GM18951 (cell line): ENCODE results near the gene CCDC33.

ENCODE experiments used
- POLR2A ChIP-seq: IDR thresholded peaks from 4 replicates; pipeline ENCODE4 v1.6.1; 2011; ENCODE audit warnings: mild to moderate bottlenecking; ENCODE audit not compliant: insufficient read length, insufficient read depth; ENCODE audit errors: extremely low read depth
- in situ Hi-C: fragments of 300-500 bp; cut with MboI; formaldehyde crosslinking; loops from one replicate; pipeline ENCODE4 v1.12.0; 2022; ENCODE audit warnings: low sequenced_read_pairs, mixed read lengths, inconsistent platforms; ENCODE audit not compliant: unreplicated experiment

CCDC33 gene

DNA sequence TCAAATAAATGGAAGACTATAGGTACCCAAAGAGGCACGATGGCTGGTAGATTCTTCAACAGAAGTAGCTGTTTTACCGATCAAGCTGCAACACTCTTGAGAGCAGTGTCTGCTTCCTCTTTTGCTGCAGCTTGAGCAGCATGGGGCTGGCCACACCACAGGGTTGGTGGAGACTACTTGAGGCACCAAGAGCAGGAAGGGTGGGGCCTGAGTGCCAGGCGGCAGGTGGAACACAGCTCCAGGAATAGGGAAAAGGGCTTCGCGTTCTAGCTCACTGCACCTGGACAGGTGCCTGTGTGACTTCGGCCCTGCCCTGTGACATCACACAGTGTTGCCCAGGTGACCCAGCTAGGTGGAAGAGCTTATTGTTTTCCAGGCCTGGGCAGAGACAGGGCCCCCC lies at the start of gene CCDC33:
Gene CCDC33, plus strand, starts transcription at position 365 of the 400 bp plus-strand sequence. CDS start 394 bp downstream, outside the sequence.
- in situ Hi-C loops, result no loop called here
- no peak for TF ChIP-seq POLR2A

DNA sequence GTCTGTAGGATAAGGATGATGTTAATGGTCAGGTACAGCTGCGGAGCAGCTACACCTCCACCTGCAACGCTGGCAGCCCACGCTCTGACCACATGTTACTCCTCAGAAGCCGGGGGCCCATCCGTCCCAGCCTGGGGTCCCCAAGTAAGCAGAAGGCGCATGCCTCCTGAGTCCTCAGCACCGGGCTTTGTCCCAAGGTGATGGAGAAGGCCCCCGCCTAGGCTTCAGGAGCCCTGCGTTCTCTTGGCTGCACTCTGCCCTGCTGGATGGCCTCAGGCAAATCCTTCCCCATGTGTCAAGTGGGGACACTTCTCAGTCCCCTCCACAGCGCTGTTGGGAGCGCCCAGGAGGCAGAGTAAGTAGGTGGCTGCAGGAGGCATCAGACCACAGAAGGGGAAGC lies 47.9 kb upstream of the CCDC33 start:
- no peak for TF ChIP-seq POLR2A
- in situ Hi-C loops, result no loop called here

GRCh38 chr15:74191798-74192197 lies 44.3 kb upstream of the CCDC33 start:
- in situ Hi-C loops, result no loop called here
- TF ChIP-seq POLR2A, result no peak

DNA sequence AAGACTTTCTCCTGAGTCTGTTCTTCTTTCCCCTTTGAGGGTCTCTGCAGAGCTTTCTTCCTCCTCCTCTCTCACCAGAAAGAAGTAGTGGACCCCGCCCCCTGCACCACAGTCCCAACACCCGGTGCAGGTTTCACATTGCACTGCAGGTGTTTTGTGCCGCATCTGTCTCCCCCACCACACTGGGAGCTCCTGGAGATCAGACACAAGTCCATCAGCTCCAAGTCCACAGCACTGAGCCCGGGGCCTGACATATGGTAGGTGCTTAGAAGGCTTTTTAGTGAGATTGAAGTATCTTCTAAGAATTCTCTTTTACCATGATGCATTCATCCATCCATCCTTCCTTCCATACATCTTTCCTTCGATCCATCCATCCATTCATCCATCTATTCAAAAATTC lies 43.4 kb upstream of the CCDC33 start:
- TF ChIP-seq POLR2A, result no peak
- in situ Hi-C loops, result no loop called here

GRCh38 chr15:74193299-74193718 lies 42.8 kb upstream of the CCDC33 start:
- TF ChIP-seq POLR2A, result no peak
- in situ Hi-C loops, result no loop called here

DNA sequence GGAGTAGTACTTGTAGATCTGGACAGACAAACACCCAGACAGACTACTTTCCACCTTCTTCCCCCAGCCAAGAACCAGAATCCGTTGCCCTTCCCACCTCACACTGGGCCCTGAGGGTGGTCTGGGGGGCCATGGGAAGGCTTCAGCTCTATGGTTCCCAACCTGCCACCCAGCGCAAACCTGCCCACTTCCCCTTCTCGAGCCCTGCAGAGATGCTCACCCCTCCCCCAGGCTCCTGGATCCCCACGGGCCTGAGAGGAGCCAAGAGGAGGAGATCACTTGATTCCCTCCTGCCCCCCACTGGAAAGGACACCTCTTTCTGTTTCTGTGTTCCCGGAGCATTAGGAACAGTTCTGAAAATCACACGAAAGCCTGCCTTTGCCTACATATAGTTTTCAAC lies 42.2 kb upstream of the CCDC33 start:
- TF ChIP-seq POLR2A, result no peak
- in situ Hi-C loops, result no loop called here

- in situ Hi-C loops, result no loop called here
- TF ChIP-seq POLR2A, result no peak
Measured at GRCh38 chr15:74194572-74195559, 41.3 kb upstream of the CCDC33 start.

DNA sequence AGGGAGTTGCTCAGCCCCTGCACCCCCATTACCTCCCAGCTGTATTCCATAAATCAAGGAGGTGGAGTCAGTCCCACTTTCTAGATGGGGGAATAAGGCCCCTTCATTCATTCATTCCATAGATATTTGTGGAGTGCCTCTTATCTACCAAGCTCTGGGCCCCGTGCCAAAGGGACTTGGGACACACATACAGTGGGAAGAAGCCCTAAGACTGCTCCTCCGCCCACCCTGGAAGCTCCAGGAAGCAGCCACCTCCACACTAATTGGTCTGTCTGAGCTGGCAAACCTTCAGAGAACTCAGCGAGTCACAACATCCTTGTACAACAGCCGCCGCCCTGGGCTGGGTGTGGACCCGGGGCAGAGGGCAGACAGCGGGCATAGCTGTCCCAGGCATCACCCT lies 40.0 kb upstream of the CCDC33 start:
- in situ Hi-C loops, result no loop called here

DNA sequence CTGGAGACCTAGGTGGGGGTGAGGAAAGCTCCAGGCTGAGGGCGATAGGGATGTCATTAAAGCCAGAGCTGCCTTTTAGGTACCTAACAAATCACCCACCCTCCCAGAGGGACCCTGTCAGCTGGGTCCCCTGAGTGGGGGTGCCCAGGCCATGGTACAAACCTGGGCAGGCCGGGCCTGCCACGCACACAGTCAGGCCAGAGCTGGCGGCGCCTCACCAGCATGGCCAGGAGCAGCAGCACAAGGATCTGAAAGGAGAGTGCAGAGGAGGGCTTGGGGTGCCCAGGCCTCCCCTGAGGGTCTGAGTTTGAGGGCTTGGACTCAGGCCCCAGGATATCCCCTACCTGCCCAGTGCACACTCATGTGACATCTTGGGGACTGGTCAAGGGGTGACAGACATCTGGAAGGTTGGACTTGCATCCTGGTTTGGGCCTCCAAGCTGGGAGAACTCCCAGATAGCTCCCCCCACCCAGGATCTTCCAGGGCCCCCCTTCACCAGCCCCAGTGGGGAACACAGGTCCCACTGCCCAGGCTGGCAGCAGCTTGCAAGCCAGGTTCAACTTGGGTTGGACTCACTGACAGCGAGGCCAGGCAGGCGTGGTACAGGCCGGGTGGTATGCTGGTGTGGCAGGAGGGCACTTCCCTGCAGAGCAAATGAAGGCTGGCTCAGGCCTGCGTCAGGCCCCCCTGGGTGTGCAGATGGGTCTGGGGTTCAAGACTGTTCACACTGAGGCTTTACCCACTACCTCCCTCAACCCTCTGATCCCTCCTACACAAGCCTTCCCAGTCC lies 38.8 kb upstream of the CCDC33 start:
- in situ Hi-C loops, result no loop called here
- no peak for TF ChIP-seq POLR2A

More for the DNA sequence above, 40.0 kb upstream of the CCDC33 start:
- no peak for TF ChIP-seq POLR2A

GRCh38 chr15:74199297-74199652 lies 36.9 kb upstream of the CCDC33 start:
- in situ Hi-C loops, result no loop called here
- TF ChIP-seq POLR2A, result no peak

DNA sequence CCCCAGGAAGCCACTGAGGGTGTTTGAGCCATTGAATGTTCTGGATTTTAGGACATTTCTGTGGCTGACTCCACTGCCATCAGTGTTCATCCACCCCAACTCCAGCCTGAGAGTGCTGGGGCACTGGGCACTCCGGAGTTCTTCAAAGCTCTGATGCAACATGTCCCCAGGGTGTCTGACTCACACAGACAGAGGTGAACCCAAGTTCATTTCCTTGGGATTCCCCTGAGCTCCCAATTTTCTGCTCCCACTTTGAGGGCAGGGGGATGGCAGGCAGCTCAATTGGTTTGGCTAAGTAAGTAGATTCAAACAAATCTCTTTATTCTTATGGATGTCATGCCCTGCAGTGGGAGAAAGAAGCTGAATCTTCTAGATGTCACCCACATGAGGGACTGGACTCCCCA lies 35.7 kb upstream of the CCDC33 start:
- TF ChIP-seq POLR2A, result no peak
- in situ Hi-C loops, result no loop called here

DNA sequence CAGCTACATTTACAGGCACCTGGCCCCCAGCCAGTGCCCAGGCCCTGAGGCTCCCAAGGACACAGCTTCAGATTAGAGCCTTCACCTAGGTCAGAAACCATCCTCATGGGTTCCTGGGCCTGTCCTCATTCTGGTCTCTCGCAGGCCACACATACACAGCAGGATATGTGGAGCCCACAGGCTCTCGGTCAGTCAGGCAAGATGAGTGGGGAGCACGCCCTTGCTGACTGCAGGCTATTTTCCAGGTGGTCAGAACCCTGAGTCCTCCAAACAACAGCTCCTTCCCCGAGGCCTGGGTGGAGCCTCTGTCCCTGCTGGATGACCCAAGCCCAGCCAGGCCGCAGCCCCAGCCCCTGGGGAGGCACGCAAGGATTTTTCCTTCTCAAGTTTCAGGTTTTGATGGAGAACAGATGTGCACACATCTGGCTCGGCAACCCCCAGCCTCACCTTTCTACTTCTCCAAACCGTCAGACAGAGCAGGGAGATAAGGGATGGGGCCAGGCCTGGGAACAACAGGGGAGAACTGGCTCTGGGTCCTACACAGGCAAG lies 35.2 kb upstream of the CCDC33 start:
- in situ Hi-C loops, result no loop called here

GRCh38 chr15:74201710-74202420 lies 34.3 kb upstream of the CCDC33 start:
- TF ChIP-seq POLR2A, result no peak
- in situ Hi-C loops, result no loop called here

More for the DNA sequence above, 35.2 kb upstream of the CCDC33 start:
- no peak for TF ChIP-seq POLR2A
